H1 (cell line): ENCODE data around the gene CCDC63. TPM values are rescaled to one million over a fixed set of nuclear protein-coding genes. Genes with fewer than 3 reads are reported as not detected.

Source experiments
- CTCF ChIA-PET: fragments of 300-600 bp; sonication (Branson Sonifier 250); formaldehyde crosslinking; loops from one replicate; lab custom pipeline; 2021; ENCODE audit not compliant: partially characterized antibody; lab: Charles Lee
- POLR2A ChIA-PET: fragments of 300-600 bp; sonication (Branson Sonifier 250); formaldehyde crosslinking; loops from one replicate; lab custom pipeline; 2021; ENCODE audit warnings: inconsistent platforms; ENCODE audit not compliant: partially characterized antibody; lab: Charles Lee
- DNase-seq, 2 experiments: peaks; one replicate each; pipeline versions ENCODE4 v3.0.0 to v3.0.0-alpha.2; 2010 to 2022; ENCODE audit warnings: low spot score in 2 of 2, low read depth in 1 of 2, mixed read lengths in 1 of 2
- FAIRE-seq: peaks from 2 replicates; lab custom pipeline; 2011; peaks lifted over from hg19 to GRCh38; lab: Jason Lieb, UNC
- H2AFZ ChIP-seq: 2 replicates; pipeline ENCODE4 v1.8.1; 2012; ENCODE audit warnings: low read length, inconsistent platforms
- H2AK5ac ChIP-seq: 2 replicates; pipeline ENCODE4 v1.6.1; 2013; ENCODE audit warnings: low read depth, low read length
- H2BK120ac ChIP-seq: replicated peaks from 2 replicates; pipeline ENCODE3; 2013; ENCODE audit warnings: low read depth, low read length, inconsistent platforms
- H2BK12ac ChIP-seq: 2 replicates; pipeline ENCODE4 v1.6.1; 2013; ENCODE audit warnings: low read depth, low read length
- H2BK15ac ChIP-seq: 2 replicates; pipeline ENCODE4 v1.6.1; 2013; ENCODE audit warnings: low read length
- H2BK20ac ChIP-seq: 2 replicates; pipeline ENCODE4 v1.6.1; 2013; ENCODE audit warnings: low read length
- H2BK5ac ChIP-seq: 2 replicates; pipeline ENCODE4 v1.6.1; 2013; ENCODE audit warnings: low read depth, low read length
- H3K14ac ChIP-seq: 2 replicates; pipeline ENCODE4 v1.6.1; 2013; ENCODE audit warnings: inconsistent platforms; ENCODE audit not compliant: insufficient read length
- H3K18ac ChIP-seq: 2 replicates; pipeline ENCODE4 v1.6.1; 2013; ENCODE audit warnings: low read length; ENCODE audit errors: extremely low read depth
- H3K23ac ChIP-seq: 2 replicates; pipeline ENCODE4 v1.6.1; 2013; ENCODE audit warnings: inconsistent platforms; ENCODE audit not compliant: insufficient read length
- H3K23me2 ChIP-seq: 2 replicates; pipeline ENCODE4 v1.6.1; 2013; ENCODE audit warnings: low read depth, low read length
- H3K27ac ChIP-seq: 2 replicates; pipeline ENCODE4 v1.6.1; 2011; ENCODE audit warnings: low read depth, low read length, inconsistent platforms
- H3K27me3 ChIP-seq, 4 experiments: replicated peaks in 1 of 4; 1 replicate in 1 of 4; 2 replicates in 3 of 4; pipeline versions ENCODE4 v1.6.1 to v1.8.1; 2011 to 2013; ENCODE audit warnings: low read length in 3 of 4, mild to moderate bottlenecking in 3 of 4, inconsistent platforms in 2 of 4, mixed read lengths in 2 of 4, moderate library complexity in 1 of 4; ENCODE audit not compliant: control insufficient read depth in 3 of 4, insufficient read depth in 3 of 4; ENCODE audit errors: extremely low read depth in 1 of 4
- H3K36me3 ChIP-seq, 4 experiments: 2 replicates each; pipeline versions ENCODE4 v1.6.1 to v1.8.1; 2011 to 2013; ENCODE audit warnings: mild to moderate bottlenecking in 4 of 4, low read length in 3 of 4, moderate library complexity in 2 of 4, control low read depth in 1 of 4, inconsistent platforms in 1 of 4; ENCODE audit not compliant: insufficient read depth in 4 of 4, control insufficient read depth in 2 of 4
- H3K4ac ChIP-seq: replicated peaks from 2 replicates; pipeline ENCODE3; 2013; ENCODE audit warnings: low read length, low read depth, mixed read lengths, inconsistent platforms; ENCODE audit not compliant: insufficient read length
- H3K4me1 ChIP-seq, 4 experiments: replicated peaks in 1 of 4; 1 replicate in 1 of 4; 2 replicates in 3 of 4; pipeline versions ENCODE4 v1.6.1 to v1.8.1; 2011 to 2013; ENCODE audit warnings: low read length in 3 of 4, inconsistent platforms in 2 of 4, mixed read lengths in 1 of 4; ENCODE audit not compliant: insufficient read depth in 4 of 4, control insufficient read depth in 3 of 4
- H3K4me2 ChIP-seq, 2 experiments: 2 replicates each; pipeline versions ENCODE4 v1.6.1 to v1.8.1; 2011 to 2013; ENCODE audit warnings: low read depth in 2 of 2, low read length in 2 of 2, control low read depth in 1 of 2, inconsistent platforms in 1 of 2, mild to moderate bottlenecking in 1 of 2; ENCODE audit not compliant: insufficient read depth in 1 of 2
- H3K4me3 ChIP-seq, 4 experiments: fragments of 200-600, 300-600 bp in 1 of 4; sonication (generic), shearing (Covaris generic), sonication (Bioruptor Twin) in 1 of 4; 2 replicates each; pipeline versions ENCODE4 v1.5.1 to v1.8.1; 2011 to 2016; ENCODE audit warnings: low read length in 4 of 4, low read depth in 3 of 4, control low read depth in 2 of 4, inconsistent platforms in 2 of 4, mild to moderate bottlenecking in 2 of 4, mixed read lengths in 1 of 4, moderate library complexity in 1 of 4; ENCODE audit not compliant: insufficient read depth in 2 of 4; ENCODE audit errors: extremely low read depth in 1 of 4
- H3K56ac ChIP-seq: replicated peaks from 2 replicates; pipeline ENCODE3; 2013; ENCODE audit warnings: low read depth, mild to moderate bottlenecking, mixed read lengths, low read length, inconsistent platforms; ENCODE audit not compliant: insufficient read length
- H3K79me1 ChIP-seq: 2 replicates; pipeline ENCODE4 v1.6.1; 2013; ENCODE audit warnings: low read depth, low read length, control low read depth
- H3K79me2 ChIP-seq, 2 experiments: 2 replicates each; pipeline versions ENCODE4 v1.6.1 to v1.8.1; 2012 to 2013; ENCODE audit warnings: low read length in 2 of 2, mild to moderate bottlenecking in 2 of 2, inconsistent platforms in 1 of 2; ENCODE audit not compliant: insufficient read depth in 2 of 2, control insufficient read depth in 1 of 2
- H3K9ac ChIP-seq, 4 experiments: replicated peaks in 1 of 4; 1 replicate in 1 of 4; 2 replicates in 3 of 4; pipeline versions ENCODE4 v1.6.1 to v1.8.1; 2011 to 2013; ENCODE audit warnings: low read depth in 3 of 4, low read length in 3 of 4, control low read depth in 2 of 4, mild to moderate bottlenecking in 2 of 4, moderate library complexity in 2 of 4, inconsistent platforms in 1 of 4; ENCODE audit errors: extremely low read depth in 1 of 4
- H3K9me3 ChIP-seq, 2 experiments: 2 replicates each; pipeline versions ENCODE4 v1.6.1 to v1.8.1; 2012 to 2013; ENCODE audit warnings: mild to moderate bottlenecking in 2 of 2, moderate library complexity in 2 of 2, control low read depth in 1 of 2, inconsistent platforms in 1 of 2, low read depth in 1 of 2, low read length in 1 of 2, mixed read lengths in 1 of 2; ENCODE audit not compliant: insufficient read depth in 2 of 2
- H4K20me1 ChIP-seq, 2 experiments: replicated peaks in 1 of 2; 2 replicates each; pipeline versions ENCODE3 to v1.8.1; 2011 to 2013; ENCODE audit warnings: inconsistent platforms in 2 of 2, low read length in 2 of 2, mild to moderate bottlenecking in 1 of 2; ENCODE audit not compliant: insufficient read depth in 2 of 2, control insufficient read depth in 1 of 2
- H4K5ac ChIP-seq: 2 replicates; pipeline ENCODE4 v1.6.1; 2013; ENCODE audit warnings: low read length, low read depth, mixed read lengths, inconsistent platforms; ENCODE audit not compliant: insufficient read length
- H4K8ac ChIP-seq: 2 replicates; pipeline ENCODE4 v1.8.0; 2013; ENCODE audit warnings: mild to moderate bottlenecking, moderate library complexity, low read length, inconsistent platforms; ENCODE audit not compliant: insufficient read depth; ENCODE audit errors: extremely low read depth
- H4K91ac ChIP-seq: replicated peaks from 2 replicates; pipeline ENCODE3; 2013; ENCODE audit warnings: low read length, mixed read lengths, inconsistent platforms; ENCODE audit not compliant: insufficient read length
- ASH2L ChIP-seq: fragments of 200-600, 300-600 bp; sonication (generic); IDR thresholded peaks from one replicate; pipeline ENCODE4 v1.7.1; 2017; ENCODE audit warnings: low read length
- BCL11A ChIP-seq, 2 experiments: IDR thresholded peaks; one replicate each; pipeline ENCODE4 v1.6.1; 2011; ENCODE audit warnings: low read depth in 2 of 2, low read length in 2 of 2, mild to moderate bottlenecking in 2 of 2
- BRCA1 ChIP-seq: IDR thresholded peaks from 2 replicates; pipeline ENCODE4 v1.6.1; 2012; ENCODE audit warnings: low read depth, low read length, improper control_type of control experiment
- CEBPB ChIP-seq: IDR thresholded peaks from 2 replicates; pipeline ENCODE4 v1.6.1; 2012; ENCODE audit warnings: low read depth, low read length
- CHD1 ChIP-seq: IDR thresholded peaks from 2 replicates; pipeline ENCODE4 v1.6.1; 2012; ENCODE audit warnings: low read depth, low read length, improper control_type of control experiment
- CTBP2 ChIP-seq: IDR thresholded peaks from 2 replicates; pipeline ENCODE4 v1.7.0; 2011; ENCODE audit warnings: borderline replicate concordance, mild to moderate bottlenecking, moderate library complexity, mixed read lengths, low read length; ENCODE audit not compliant: insufficient read depth, insufficient read length
- E2F6 ChIP-seq: IDR thresholded peaks from 2 replicates; pipeline ENCODE4 v1.6.1; 2012; ENCODE audit warnings: inconsistent platforms
- EP300 ChIP-seq, 2 experiments: IDR thresholded peaks; 1 replicate in 1 of 2; 2 replicates in 1 of 2; pipeline ENCODE4 v1.6.1; 2011 to 2012; ENCODE audit warnings: low read depth in 2 of 2, low read length in 2 of 2, mild to moderate bottlenecking in 2 of 2, borderline replicate concordance in 1 of 2, inconsistent platforms in 1 of 2, moderate library complexity in 1 of 2
- EZH2 ChIP-seq: fragments of 200-600 bp; sonication (generic); IDR thresholded peaks from 2 replicates; pipeline ENCODE4 v1.7.1; 2012; ENCODE audit warnings: low read depth, mild to moderate bottlenecking, moderate library complexity, low read length, inconsistent platforms; ENCODE audit not compliant: severe bottlenecking
- HDAC2 ChIP-seq, 2 experiments: fragments of 300-600 bp in 1 of 2; sonication (generic) in 1 of 2; IDR thresholded peaks; 2 replicates each; pipeline ENCODE4 v1.6.1; 2011 to 2012; ENCODE audit warnings: low read depth in 2 of 2, low read length in 2 of 2, mild to moderate bottlenecking in 2 of 2, moderate library complexity in 2 of 2, borderline replicate concordance in 1 of 2, inconsistent platforms in 1 of 2
- PHF8 ChIP-seq: fragments of 200-600 bp; sonication (generic); conservative IDR thresholded peaks from 2 replicates; pipeline ENCODE4 v1.7.1; 2012; ENCODE audit warnings: low read depth, mild to moderate bottlenecking, inconsistent platforms, low read length, moderate library complexity
- POLR2AphosphoS5 ChIP-seq: IDR thresholded peaks from 2 replicates; pipeline ENCODE4 v1.6.1; 2011; ENCODE audit warnings: low read depth, low read length
- RBBP5 ChIP-seq: IDR thresholded peaks from 2 replicates; pipeline ENCODE4 v1.7.1; 2012; ENCODE audit warnings: low read depth, mild to moderate bottlenecking, inconsistent platforms, low read length, moderate library complexity, borderline replicate concordance
- WGBS, 2 experiments: shearing (Covaris generic) in 1 of 2; methylation state at CpG; one replicate each; pipeline versions ENCODE4 v1.1.6 to v1.1.7; 2013 to 2015; ENCODE audit warnings: low lambda C conversion rate in 2 of 2, mixed read lengths in 2 of 2, inconsistent platforms in 1 of 2, low coverage in 1 of 2, missing lambda C conversion rate in 1 of 2; ENCODE audit not compliant: insufficient replicate concordance in 2 of 2, insufficient coverage in 1 of 2, insufficient read length in 1 of 2; ENCODE audit errors: extremely low coverage in 1 of 2, missing lambda C conversion rate in 1 of 2; 5-methylcytosine and 5-hydroxymethylcytosine counted together
- polyA plus RNA-seq, 7 experiments: library from polyadenylated mRNA; depleted of rRNA in 3 of 7; stranded (reverse) in 5 of 7; unstranded in 2 of 7; fragments of >200 nt in 5 of 7; fragments of 200-250 nt in 2 of 7; gene quantifications; 1 replicate in 5 of 7; 2 replicates in 1 of 7; 4 replicates in 1 of 7; pipeline versions ENCODE4 v1.2.1 to v1.2.3, GENCODE V29; 2011 to 2013; ENCODE audit warnings: missing spikeins in 2 of 7, mixed read lengths in 2 of 7
- total RNA-seq: library from RNA; stranded (reverse); fragmentation: NEBNext Ultra II Directional; extraction: Animal tissue kit (Norgen Biotek cat#: 25700); gene quantifications from 2 replicates; pipeline ENCODE4 v1.2.1, GENCODE V29; 2021

Gene CCDC63
- total and polyA plus RNA-seq, 2 of the 8 experiments (the other 6 are each of a cell fraction or from before 2014, with no cell fraction given): 0.42 to 0.93 TPM

- Histone ChIP-seq H3K79me1 (no peaks in the 10 kb centered on the region), H3K4me2 (no peak overlapping the region), H3K23me2 (no peaks in the 10 kb centered on the region), H3K14ac (no peak overlapping the region), H2BK5ac (no peak overlapping the region), H3K18ac (no peak overlapping the region), H3K9ac (no peak overlapping the region), H3K4me3 (no peak overlapping the region), H3K4ac (no peak overlapping the region), H2BK20ac (no peak overlapping the region), H3K56ac (no peak overlapping the region), H2BK12ac (no peak overlapping the region), H3K9me3 (peaks cover 6 to 14% of the 10 kb centered on the region in 2 experiments; a peak in 3 of 4 replicates), H3K36me3 (no peaks in the 10 kb centered on the region), H4K20me1 (no peaks in the 10 kb centered on the region), H3K4me1 (no peaks in the 10 kb centered on the region), H2BK15ac (no peak overlapping the region), H2AFZ (no peak overlapping the region), H3K27me3 (peaks cover 0 to 1% (median 0%) of the 10 kb centered on the region in 4 experiments; a peak in 1 of 7 replicates), H4K8ac (no peak overlapping the region), H3K23ac (no peak overlapping the region), H4K91ac (no peak overlapping the region), H2BK120ac (no peak overlapping the region), H3K27ac (no peak overlapping the region), H2AK5ac (no peak overlapping the region), H3K79me2 (no peaks in the 10 kb centered on the region), H4K5ac (no peak overlapping the region)
- WGBS, 2 experiments: 73% methylated on average over 4 of the region's 4 CpGs; no CpG with 5 or more reads in 1 of the 2 experiments
- FAIRE-seq (no peak), DNase-seq (no peak)
- POLR2A ChIA-PET: no interaction called here
- CTCF ChIA-PET: interaction anchor here (1.1 to 1.6 kb wide), 2 partner anchors 9 to 15 kb away, joined by 4 read pairs; no protein-coding TSS in a partner anchor
- TF ChIP-seq BCL11A (IDR thresholded peaks at IDR 0.05; ENCODE audit: low read depth in 2 of 2, low read length in 2 of 2): no peak
- TF ChIP-seq CTBP2: no peak
- no peak for TF ChIP-seq CEBPB
- TF ChIP-seq POLR2AphosphoS5: no peak
- TF ChIP-seq EZH2: no peak
- TF ChIP-seq PHF8: no peak
- TF ChIP-seq BRCA1: no peak
- no peak for TF ChIP-seq E2F6
- TF ChIP-seq HDAC2 (IDR thresholded peaks at IDR 0.05; ENCODE audit: borderline replicate concordance in 1 of 2, low read depth in 2 of 2, low read length in 2 of 2): no peak
- TF ChIP-seq CHD1: no peak
- no peak for TF ChIP-seq EP300 (IDR thresholded peaks at IDR 0.05; ENCODE audit: borderline replicate concordance in 1 of 2, low read depth in 2 of 2, low read length in 2 of 2)
- no peak for TF ChIP-seq RBBP5
- TF ChIP-seq ASH2L: no peak
Measured at GRCh38 chr12:110872100-110872499, 25.3 kb downstream of the CCDC63 start.
